H9 (cell line): Measurements from ENCODE around the gene NELFCD. TPM values are rescaled to one million over a fixed set of nuclear protein-coding genes. Genes with fewer than 3 reads are reported as not detected.

Experiments
- DNase-seq: peaks from one replicate; pipeline ENCODE4 v3.0.0-alpha.2; 2017
- H2AFZ ChIP-seq: one replicate; pipeline ENCODE4 v1.6.1; 2013; ENCODE audit warnings: mild to moderate bottlenecking, low read length, control low read depth, moderate library complexity
- H2AK5ac ChIP-seq: 2 replicates; pipeline ENCODE4 v1.6.1; 2013; ENCODE audit warnings: low read length, control low read depth, mixed read lengths; ENCODE audit not compliant: insufficient read length
- H2BK120ac ChIP-seq: one replicate; pipeline ENCODE4 v1.6.1; 2013; ENCODE audit warnings: low read depth, mild to moderate bottlenecking, low read length, control low read depth, inconsistent platforms; ENCODE audit not compliant: poor library complexity, severe bottlenecking
- H2BK12ac ChIP-seq: 2 replicates; pipeline ENCODE4 v1.6.1; 2013; ENCODE audit warnings: low read length, control low read depth, mixed read lengths, low read depth; ENCODE audit not compliant: insufficient read length
- H2BK15ac ChIP-seq: 2 replicates; pipeline ENCODE4 v1.6.1; 2013; ENCODE audit warnings: low read depth, low read length, control low read depth
- H2BK20ac ChIP-seq: one replicate; pipeline ENCODE4 v1.6.1; 2013; ENCODE audit warnings: low read depth, mild to moderate bottlenecking, low read length, control low read depth, inconsistent platforms; ENCODE audit not compliant: poor library complexity, severe bottlenecking
- H2BK5ac ChIP-seq: 2 replicates; pipeline ENCODE4 v1.6.1; 2013; ENCODE audit warnings: low read length, control low read depth, mixed read lengths; ENCODE audit not compliant: insufficient read length
- H3K14ac ChIP-seq: 2 replicates; pipeline ENCODE4 v1.6.1; 2013; ENCODE audit warnings: low read length, control low read depth; ENCODE audit not compliant: insufficient read depth
- H3K18ac ChIP-seq: 2 replicates; pipeline ENCODE4 v1.6.1; 2013; ENCODE audit warnings: low read depth, mild to moderate bottlenecking, mixed read lengths, low read length, control low read depth; ENCODE audit not compliant: insufficient read length
- H3K23ac ChIP-seq: 2 replicates; pipeline ENCODE4 v1.6.1; 2013; ENCODE audit warnings: low read length, control low read depth, mixed read lengths, low read depth; ENCODE audit not compliant: insufficient read length
- H3K23me2 ChIP-seq: 2 replicates; pipeline ENCODE4 v1.6.1; 2013; ENCODE audit warnings: low read depth, mild to moderate bottlenecking, mixed read lengths, low read length, control low read depth; ENCODE audit not compliant: insufficient read length, poor library complexity, severe bottlenecking
- H3K27ac ChIP-seq: 2 replicates; pipeline ENCODE4 v1.5.1; 2013; ENCODE audit warnings: low read length, control low read depth, mixed read lengths, low read depth; ENCODE audit not compliant: insufficient read length
- H3K27me3 ChIP-seq: 2 replicates; pipeline ENCODE4 v1.6.1; 2013; ENCODE audit warnings: low read length, control low read depth, inconsistent platforms; ENCODE audit not compliant: insufficient read depth
- H3K4ac ChIP-seq: 2 replicates; pipeline ENCODE4 v1.6.1; 2013; ENCODE audit warnings: low read depth, mild to moderate bottlenecking, control low read depth, inconsistent platforms, low read length, moderate library complexity
- H3K4me1 ChIP-seq: 2 replicates; pipeline ENCODE4 v1.6.1; 2013; ENCODE audit warnings: low read length, control low read depth, inconsistent platforms; ENCODE audit not compliant: insufficient read depth
- H3K4me2 ChIP-seq: 2 replicates; pipeline ENCODE4 v1.6.1; 2013; ENCODE audit warnings: low read length, control low read depth, mixed read lengths; ENCODE audit not compliant: insufficient read length, insufficient read depth
- H3K56ac ChIP-seq: 2 replicates; pipeline ENCODE4 v1.6.1; 2013; ENCODE audit warnings: low read depth, mild to moderate bottlenecking, mixed read lengths, low read length, control low read depth; ENCODE audit not compliant: insufficient read length
- H3K79me1 ChIP-seq: 2 replicates; pipeline ENCODE4 v1.6.1; 2013; ENCODE audit warnings: low read depth, mild to moderate bottlenecking, moderate library complexity, low read length, control low read depth, inconsistent platforms; ENCODE audit not compliant: insufficient read depth, poor library complexity, severe bottlenecking
- H3K79me2 ChIP-seq: 2 replicates; pipeline ENCODE4 v1.6.1; 2013; ENCODE audit warnings: low read length, control low read depth, inconsistent platforms; ENCODE audit not compliant: insufficient read depth
- H3K9ac ChIP-seq: 2 replicates; pipeline ENCODE4 v1.6.1; 2013; ENCODE audit warnings: low read length, control low read depth, mixed read lengths; ENCODE audit not compliant: insufficient read length; ENCODE audit errors: extremely low read depth
- H3K9me3 ChIP-seq: one replicate; pipeline ENCODE4 v1.6.1; 2013; ENCODE audit warnings: low read depth, low read length, inconsistent platforms; ENCODE audit not compliant: control insufficient read depth
- H3T11ph ChIP-seq: one replicate; pipeline ENCODE4 v1.6.1; 2013; ENCODE audit warnings: mild to moderate bottlenecking, low read length, control low read depth, inconsistent platforms
- H4K20me1 ChIP-seq: one replicate; pipeline ENCODE4 v1.6.1; 2013; ENCODE audit not compliant: control insufficient read depth, insufficient read length, insufficient read depth
- H4K5ac ChIP-seq: 2 replicates; pipeline ENCODE4 v1.6.1; 2013; ENCODE audit warnings: low read depth, mild to moderate bottlenecking, mixed read lengths, low read length, control low read depth; ENCODE audit not compliant: insufficient read length
- H4K8ac ChIP-seq: replicated peaks from 2 replicates; pipeline ENCODE4 v1.6.1; 2013; ENCODE audit warnings: low read length, control low read depth, mixed read lengths, low read depth; ENCODE audit not compliant: insufficient read length
- H4K91ac ChIP-seq: 2 replicates; pipeline ENCODE4 v1.6.1; 2013; ENCODE audit warnings: low read depth, mild to moderate bottlenecking, moderate library complexity, mixed read lengths, low read length, control low read depth; ENCODE audit not compliant: insufficient read length
- H3K27ac Mint-ChIP-seq, 3 experiments: 2 replicates in 2 of 3; 3 replicates in 1 of 3; pipeline ENCODE4 v1.8.0; 2020 to 2021; ENCODE audit warnings: mixed read lengths in 3 of 3, mild to moderate bottlenecking in 1 of 3, moderate library complexity in 1 of 3
- H3K27me3 Mint-ChIP-seq: 2 replicates; pipeline ENCODE4 v1.8.0; 2021; ENCODE audit warnings: low read depth, mild to moderate bottlenecking, moderate library complexity, mixed read lengths
- H3K36me3 Mint-ChIP-seq, 3 experiments: 2 replicates in 2 of 3; 3 replicates in 1 of 3; pipeline ENCODE4 v1.8.0; 2020 to 2021; ENCODE audit warnings: low read depth in 3 of 3, mixed read lengths in 3 of 3; ENCODE audit not compliant: insufficient read depth in 1 of 3
- H3K4me1 Mint-ChIP-seq, 2 experiments: 2 replicates each; pipeline ENCODE4 v1.8.0; 2020; ENCODE audit warnings: mixed read lengths in 2 of 2
- H3K4me3 Mint-ChIP-seq, 2 experiments: 2 replicates in 1 of 2; 3 replicates in 1 of 2; pipeline ENCODE4 v1.8.0; 2020 to 2021; ENCODE audit warnings: mild to moderate bottlenecking in 2 of 2, mixed read lengths in 2 of 2, moderate library complexity in 1 of 2
- H3K9me3 Mint-ChIP-seq, 2 experiments: 2 replicates in 1 of 2; 3 replicates in 1 of 2; pipeline ENCODE4 v1.8.0; 2020; ENCODE audit warnings: mild to moderate bottlenecking in 2 of 2, mixed read lengths in 2 of 2, moderate library complexity in 1 of 2
- CTCF ChIP-seq: fragments of 200-600 bp; sonication (generic); conservative IDR thresholded peaks from 3 replicates; pipeline ENCODE4 v1.8.0; 2021; ENCODE audit warnings: antibody characterized with exemption, mild to moderate bottlenecking
- WGBS: extraction: QIAGEN DNeasy Blood & Tissue Kit; methylation state at CpG from one replicate; pipeline ENCODE4 v1.1.7; 2013; ENCODE audit warnings: missing lambda C conversion rate, low lambda C conversion rate, mixed read lengths; ENCODE audit not compliant: insufficient read length; ENCODE audit errors: extremely low coverage; 5-methylcytosine and 5-hydroxymethylcytosine counted together
- long read RNA-seq: library from polyadenylated mRNA; unstranded; transcript quantifications from one replicate; pipeline ENCODE4 v2.0.0, GENCODE V29; 2020
- total RNA-seq: library from RNA; stranded (reverse); gene quantifications from 2 replicates; pipeline ENCODE4 v1.2.1, GENCODE V29; 2021

The NELFCD gene
- total RNA-seq: 53.5 and 57.8 TPM in 2 replicates
- long read RNA-seq, transcript NELFCD-208 (6 exons, 1,701 nt): minor isoform, 6 of 538 reads
- long read RNA-seq, transcript NELFCD-213 (15 exons, 2,305 nt): major isoform, 355 of 538 reads
- long read RNA-seq, partial matches to known transcripts: 23 of 538 reads
- long read RNA-seq, other reads (novel, unspliced or antisense): 147 of 538 reads

GRCh38 chr20:58980711-58981627 lies at the start of gene NELFCD:
Gene NELFCD, plus strand, starts transcription at chr20:58981256. Its CDS starts 54 bp downstream, at chr20:58981310.
- H4K20me1 ChIP-seq: no peaks in the 10 kb centered on the region
- peak; percentile 93 for DNase-seq
- H3K27me3 ChIP-seq: no peaks in the 10 kb centered on the region
- Mint-ChIP-seq H3K27me3 (peaks cover 12% of the 10 kb centered on the region), H3K9me3 (no peaks in the 10 kb centered on the region; a peak in 2 of 5 replicates), H3K4me3 (peak within 1 kb of the TSS; percentile 84 to 91), H3K27ac (peak within 1 kb of the TSS; percentile 73 to 94 (median 81); a peak in 4 of 7 replicates), H3K4me1 (peaks cover 30 to 32% of the 10 kb centered on the region in 2 experiments), H3K36me3 (peaks cover 0 to 11% (median 11%) of the 10 kb centered on the region in 3 experiments; a peak in 6 of 7 replicates)
- H2BK12ac ChIP-seq: no peak within 1 kb of the TSS
- peaks cover 4% of the 10 kb centered on the region; the same call in 1 of the 2 replicates for H3K4me1 ChIP-seq
- peak within 1 kb of the TSS; percentile 52 for H3K56ac ChIP-seq
- TF ChIP-seq CTCF: no peak
- H3K4ac ChIP-seq: no peak within 1 kb of the TSS; the same call in 1 of the 2 replicates
- H3K4me2 ChIP-seq: peak within 1 kb of the TSS; percentile 99
- peak within 1 kb of the TSS; percentile 2 for H2BK120ac ChIP-seq
- H2AFZ ChIP-seq: peak within 1 kb of the TSS; percentile 57
- peak within 1 kb of the TSS; percentile 94 for H3K9ac ChIP-seq
- WGBS: no CpG with 5 or more reads among the region's 109 CpGs
- no peak within 1 kb of the TSS for H2AK5ac ChIP-seq
- H4K5ac ChIP-seq: no peak within 1 kb of the TSS
- H3K79me2 ChIP-seq: peaks cover 10% of the 10 kb centered on the region; the same call in 1 of the 2 replicates
- H4K91ac ChIP-seq: no peak within 1 kb of the TSS
- peak within 1 kb of the TSS; percentile 22 for H3T11ph ChIP-seq
- H3K18ac ChIP-seq: peak within 1 kb of the TSS; percentile 71
- H3K27ac ChIP-seq: peak within 1 kb of the TSS; percentile 27
- H2BK15ac ChIP-seq: peak within 1 kb of the TSS; percentile 65; the same call in 1 of the 2 replicates
- no peak within 1 kb of the TSS for H4K8ac ChIP-seq
- H2BK5ac ChIP-seq: peak within 1 kb of the TSS; percentile 61
- peak within 1 kb of the TSS; percentile 92 for H3K14ac ChIP-seq
- H3K23me2 ChIP-seq: peaks cover 6% of the 10 kb centered on the region
- no peaks in the 10 kb centered on the region for H3K9me3 ChIP-seq
- peaks cover 4% of the 10 kb centered on the region for H3K79me1 ChIP-seq
- no peak within 1 kb of the TSS for H3K23ac ChIP-seq
- no peak within 1 kb of the TSS for H2BK20ac ChIP-seq
